ENCODE measurements around the gene MYCL. TPM values are rescaled to one million over a fixed set of nuclear protein-coding genes. Genes with fewer than 3 reads are reported as not detected.

MYCL gene
- total and polyA plus RNA-seq, 2 of the 8 experiments (the other 6 are each of a cell fraction or from before 2014, with no cell fraction given): 20.3 to 28.8 TPM

GRCh38 chr1:39890880-39891279 is 10.8 kb downstream of the MYCL start (continued):
- TF ChIP-seq, protein P1, sequence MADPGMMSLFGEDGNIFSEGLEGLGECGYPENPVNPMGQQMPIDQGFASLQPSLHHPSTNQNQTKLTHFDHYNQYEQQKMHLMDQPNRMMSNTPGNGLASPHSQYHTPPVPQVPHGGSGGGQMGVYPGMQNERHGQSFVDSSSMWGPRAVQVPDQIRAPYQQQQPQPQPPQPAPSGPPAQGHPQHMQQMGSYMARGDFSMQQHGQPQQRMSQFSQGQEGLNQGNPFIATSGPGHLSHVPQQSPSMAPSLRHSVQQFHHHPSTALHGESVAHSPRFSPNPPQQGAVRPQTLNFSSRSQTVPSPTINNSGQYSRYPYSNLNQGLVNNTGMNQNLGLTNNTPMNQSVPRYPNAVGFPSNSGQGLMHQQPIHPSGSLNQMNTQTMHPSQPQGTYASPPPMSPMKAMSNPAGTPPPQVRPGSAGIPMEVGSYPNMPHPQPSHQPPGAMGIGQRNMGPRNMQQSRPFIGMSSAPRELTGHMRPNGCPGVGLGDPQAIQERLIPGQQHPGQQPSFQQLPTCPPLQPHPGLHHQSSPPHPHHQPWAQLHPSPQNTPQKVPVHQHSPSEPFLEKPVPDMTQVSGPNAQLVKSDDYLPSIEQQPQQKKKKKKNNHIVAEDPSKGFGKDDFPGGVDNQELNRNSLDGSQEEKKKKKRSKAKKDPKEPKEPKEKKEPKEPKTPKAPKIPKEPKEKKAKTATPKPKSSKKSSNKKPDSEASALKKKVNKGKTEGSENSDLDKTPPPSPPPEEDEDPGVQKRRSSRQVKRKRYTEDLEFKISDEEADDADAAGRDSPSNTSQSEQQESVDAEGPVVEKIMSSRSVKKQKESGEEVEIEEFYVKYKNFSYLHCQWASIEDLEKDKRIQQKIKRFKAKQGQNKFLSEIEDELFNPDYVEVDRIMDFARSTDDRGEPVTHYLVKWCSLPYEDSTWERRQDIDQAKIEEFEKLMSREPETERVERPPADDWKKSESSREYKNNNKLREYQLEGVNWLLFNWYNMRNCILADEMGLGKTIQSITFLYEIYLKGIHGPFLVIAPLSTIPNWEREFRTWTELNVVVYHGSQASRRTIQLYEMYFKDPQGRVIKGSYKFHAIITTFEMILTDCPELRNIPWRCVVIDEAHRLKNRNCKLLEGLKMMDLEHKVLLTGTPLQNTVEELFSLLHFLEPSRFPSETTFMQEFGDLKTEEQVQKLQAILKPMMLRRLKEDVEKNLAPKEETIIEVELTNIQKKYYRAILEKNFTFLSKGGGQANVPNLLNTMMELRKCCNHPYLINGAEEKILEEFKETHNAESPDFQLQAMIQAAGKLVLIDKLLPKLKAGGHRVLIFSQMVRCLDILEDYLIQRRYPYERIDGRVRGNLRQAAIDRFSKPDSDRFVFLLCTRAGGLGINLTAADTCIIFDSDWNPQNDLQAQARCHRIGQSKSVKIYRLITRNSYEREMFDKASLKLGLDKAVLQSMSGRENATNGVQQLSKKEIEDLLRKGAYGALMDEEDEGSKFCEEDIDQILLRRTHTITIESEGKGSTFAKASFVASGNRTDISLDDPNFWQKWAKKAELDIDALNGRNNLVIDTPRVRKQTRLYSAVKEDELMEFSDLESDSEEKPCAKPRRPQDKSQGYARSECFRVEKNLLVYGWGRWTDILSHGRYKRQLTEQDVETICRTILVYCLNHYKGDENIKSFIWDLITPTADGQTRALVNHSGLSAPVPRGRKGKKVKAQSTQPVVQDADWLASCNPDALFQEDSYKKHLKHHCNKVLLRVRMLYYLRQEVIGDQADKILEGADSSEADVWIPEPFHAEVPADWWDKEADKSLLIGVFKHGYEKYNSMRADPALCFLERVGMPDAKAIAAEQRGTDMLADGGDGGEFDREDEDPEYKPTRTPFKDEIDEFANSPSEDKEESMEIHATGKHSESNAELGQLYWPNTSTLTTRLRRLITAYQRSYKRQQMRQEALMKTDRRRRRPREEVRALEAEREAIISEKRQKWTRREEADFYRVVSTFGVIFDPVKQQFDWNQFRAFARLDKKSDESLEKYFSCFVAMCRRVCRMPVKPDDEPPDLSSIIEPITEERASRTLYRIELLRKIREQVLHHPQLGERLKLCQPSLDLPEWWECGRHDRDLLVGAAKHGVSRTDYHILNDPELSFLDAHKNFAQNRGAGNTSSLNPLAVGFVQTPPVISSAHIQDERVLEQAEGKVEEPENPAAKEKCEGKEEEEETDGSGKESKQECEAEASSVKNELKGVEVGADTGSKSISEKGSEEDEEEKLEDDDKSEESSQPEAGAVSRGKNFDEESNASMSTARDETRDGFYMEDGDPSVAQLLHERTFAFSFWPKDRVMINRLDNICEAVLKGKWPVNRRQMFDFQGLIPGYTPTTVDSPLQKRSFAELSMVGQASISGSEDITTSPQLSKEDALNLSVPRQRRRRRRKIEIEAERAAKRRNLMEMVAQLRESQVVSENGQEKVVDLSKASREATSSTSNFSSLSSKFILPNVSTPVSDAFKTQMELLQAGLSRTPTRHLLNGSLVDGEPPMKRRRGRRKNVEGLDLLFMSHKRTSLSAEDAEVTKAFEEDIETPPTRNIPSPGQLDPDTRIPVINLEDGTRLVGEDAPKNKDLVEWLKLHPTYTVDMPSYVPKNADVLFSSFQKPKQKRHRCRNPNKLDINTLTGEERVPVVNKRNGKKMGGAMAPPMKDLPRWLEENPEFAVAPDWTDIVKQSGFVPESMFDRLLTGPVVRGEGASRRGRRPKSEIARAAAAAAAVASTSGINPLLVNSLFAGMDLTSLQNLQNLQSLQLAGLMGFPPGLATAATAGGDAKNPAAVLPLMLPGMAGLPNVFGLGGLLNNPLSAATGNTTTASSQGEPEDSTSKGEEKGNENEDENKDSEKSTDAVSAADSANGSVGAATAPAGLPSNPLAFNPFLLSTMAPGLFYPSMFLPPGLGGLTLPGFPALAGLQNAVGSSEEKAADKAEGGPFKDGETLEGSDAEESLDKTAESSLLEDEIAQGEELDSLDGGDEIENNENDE (IDR thresholded peaks at IDR 0.05; ENCODE audit: insufficient replicate concordance, low read length): no peak
- TF ChIP-seq MAFK (IDR thresholded peaks at IDR 0.05; ENCODE audit: low read depth, low read length): no peak
- no peak for TF ChIP-seq TBP (IDR thresholded peaks at IDR 0.05; ENCODE audit: low read depth, low read length)
- TF ChIP-seq CREB1 (IDR thresholded peaks at IDR 0.05): no peak
- TF ChIP-seq TEAD4 (IDR thresholded peaks at IDR 0.05; ENCODE audit: low read depth, low read length): no peak
- no peak for TF ChIP-seq HDAC6 (IDR thresholded peaks at IDR 0.05; ENCODE audit: low read depth, low read length)
- no peak for TF ChIP-seq RBBP5 (IDR thresholded peaks at IDR 0.05; ENCODE audit: borderline replicate concordance, low read depth, low read length)

Data from H1 (cell line).